Neural cell (in vitro differentiated cells): ENCODE measurements around the gene FGD6. TPM values are rescaled to one million over a fixed set of nuclear protein-coding genes. Genes with fewer than 3 reads are reported as not detected.
"Not testable (repeated sequence)": the region's sequence is repeated elsewhere in the genome, so short reads cannot be mapped to it uniquely, and the experiment has no call there.

Source experiments
- H2AFZ ChIP-seq: fragments of 200-600, 300-800 bp; sonication (generic), shearing (Covaris generic); 2 replicates; pipeline ENCODE4 v1.6.0; 2014; ENCODE audit warnings: low read depth, mild to moderate bottlenecking, antibody characterized with exemption, low read length, moderate library complexity
- H3F3A ChIP-seq: fragments of 200-600 bp; shearing (Covaris generic); 2 replicates; pipeline ENCODE4 v1.6.1; 2016; ENCODE audit warnings: mild to moderate bottlenecking, moderate library complexity, mixed read lengths, antibody characterized with exemption, low read length; ENCODE audit not compliant: insufficient read depth, poor library complexity, severe bottlenecking
- H3K27ac ChIP-seq: fragments of 200-600, 300-800 bp; sonication (generic), shearing (Covaris generic); 2 replicates; pipeline ENCODE4 v1.5.1; 2014; ENCODE audit warnings: mild to moderate bottlenecking, low read length, moderate library complexity
- H3K27me3 ChIP-seq: fragments of 300-800, 200-600 bp; sonication (generic), shearing (Covaris generic); 2 replicates; pipeline ENCODE4 v1.6.0; 2014; ENCODE audit warnings: mild to moderate bottlenecking, low read depth, low read length, moderate library complexity; ENCODE audit not compliant: insufficient read depth
- H3K36me3 ChIP-seq: fragments of 300-800, 200-600 bp; sonication (generic), shearing (Covaris generic); 2 replicates; pipeline ENCODE4 v1.5.1; 2014; ENCODE audit warnings: mild to moderate bottlenecking, antibody characterized with exemption, low read length, moderate library complexity; ENCODE audit not compliant: insufficient read depth
- H3K4me2 ChIP-seq: fragments of 300-800, 200-600 bp; sonication (generic), shearing (Covaris generic); 2 replicates; pipeline ENCODE4 v1.6.0; 2014; ENCODE audit warnings: mild to moderate bottlenecking, low read length
- H3K4me3 ChIP-seq: fragments of 300-800, 200-600 bp; sonication (generic), shearing (Covaris generic); 2 replicates; pipeline ENCODE4 v1.5.1; 2014; ENCODE audit warnings: mild to moderate bottlenecking, low read length, moderate library complexity
- H3K79me2 ChIP-seq: fragments of 200-600 bp; shearing (Covaris generic); replicated peaks from 2 replicates; pipeline ENCODE4 v1.6.0; 2014; ENCODE audit warnings: mild to moderate bottlenecking, low read length, moderate library complexity; ENCODE audit not compliant: insufficient read depth
- H3K9ac ChIP-seq: fragments of 300-800, 200-600 bp; sonication (generic), shearing (Covaris generic); 2 replicates; pipeline ENCODE4 v1.6.1; 2016; ENCODE audit warnings: mild to moderate bottlenecking, low read length, mixed read lengths
- H3K9me2 ChIP-seq: fragments of 200-600 bp; shearing (Covaris generic); 2 replicates; pipeline ENCODE4 v1.6.1; 2016; ENCODE audit warnings: mild to moderate bottlenecking, low read length, mixed read lengths; ENCODE audit not compliant: insufficient read depth
- H3K9me3 ChIP-seq: fragments of 200-600, 300-800 bp; sonication (generic), shearing (Covaris generic); 2 replicates; pipeline ENCODE4 v1.6.1; 2016; ENCODE audit warnings: mild to moderate bottlenecking, mixed run types, low read length, moderate library complexity, mixed read lengths
- H4K20me1 ChIP-seq: fragments of 200-600 bp; shearing (Covaris generic); 2 replicates; pipeline ENCODE4 v1.6.1; 2016; ENCODE audit warnings: mild to moderate bottlenecking, mixed run types; ENCODE audit not compliant: insufficient read depth
- CTCF ChIP-seq: fragments of 450-650 bp; IDR thresholded peaks from 2 replicates; pipeline ENCODE4 v1.5.1; 2014; ENCODE audit warnings: antibody characterized with exemption, mild to moderate bottlenecking, moderate library complexity; ENCODE audit not compliant: poor library complexity, severe bottlenecking
- EP300 ChIP-seq: fragments of 450-650 bp; conservative IDR thresholded peaks from 2 replicates; pipeline ENCODE4 v1.6.1; 2014; ENCODE audit warnings: antibody characterized with exemption, mild to moderate bottlenecking, moderate library complexity; ENCODE audit not compliant: poor library complexity, severe bottlenecking
- EZH2 ChIP-seq: fragments of 200-600, 300-800 bp; shearing (Covaris generic), sonication (generic); IDR thresholded peaks from 2 replicates; pipeline ENCODE4 v1.6.1; 2014; ENCODE audit warnings: antibody characterized with exemption, low read length, borderline replicate concordance, mild to moderate bottlenecking; ENCODE audit not compliant: insufficient read depth, poor library complexity, severe bottlenecking
- MXI1 ChIP-seq: fragments of 450-650 bp; conservative IDR thresholded peaks from 2 replicates; pipeline ENCODE4 v1.6.1; 2014; ENCODE audit warnings: antibody characterized with exemption, mild to moderate bottlenecking; ENCODE audit not compliant: poor library complexity, severe bottlenecking
- POLR2AphosphoS5 ChIP-seq: IDR thresholded peaks from 2 replicates; pipeline ENCODE4 v1.6.1; 2012
- RAD21 ChIP-seq: fragments of 450-650 bp; conservative IDR thresholded peaks from 2 replicates; pipeline ENCODE4 v1.6.1; 2014; ENCODE audit warnings: antibody characterized with exemption, mild to moderate bottlenecking, moderate library complexity
- REST ChIP-seq: IDR thresholded peaks from 2 replicates; pipeline ENCODE4 v1.6.1; 2012; ENCODE audit warnings: borderline replicate concordance
- SMC3 ChIP-seq: fragments of 450-650 bp; conservative IDR thresholded peaks from 2 replicates; pipeline ENCODE4 v1.6.1; 2014; ENCODE audit warnings: antibody characterized with exemption, mild to moderate bottlenecking, moderate library complexity; ENCODE audit not compliant: poor library complexity
- TAF1 ChIP-seq: IDR thresholded peaks from 2 replicates; pipeline ENCODE4 v1.6.1; 2012; ENCODE audit warnings: low read depth
- polyA plus RNA-seq: library from polyadenylated mRNA; depleted of rRNA; stranded (reverse); fragments of >200 nt; gene quantifications from 2 replicates; pipeline ENCODE4 v1.2.3, GENCODE V29; 2014

Gene FGD6
- polyA plus RNA-seq, 1 donor from 2014 or later: 4.6 TPM

- Histone ChIP-seq H4K20me1 (peaks cover 15% of the 10 kb centered on the region), H2AFZ (no peak overlapping the region), H3K9me3 (no peaks in the 10 kb centered on the region), H3K9ac (no peak overlapping the region), H3K27ac (no peak overlapping the region), H3F3A (no peaks in the 10 kb centered on the region), H3K4me3 (no peak overlapping the region), H3K27me3 (no peaks in the 10 kb centered on the region), H3K79me2 (peaks cover 92% of the 10 kb centered on the region), H3K9me2 (no peaks in the 10 kb centered on the region), H3K4me2 (no peak overlapping the region), H3K36me3 (peaks cover 11% of the 10 kb centered on the region)
- TF ChIP-seq SMC3: no peak
- no peak for TF ChIP-seq CTCF
- TF ChIP-seq MXI1: no peak
- no peak for TF ChIP-seq EZH2
- no peak for TF ChIP-seq POLR2AphosphoS5
- no peak for TF ChIP-seq RAD21
- no peak for TF ChIP-seq TAF1
- no peak for TF ChIP-seq REST
- TF ChIP-seq EP300: no peak
These were observed 24.7 kb upstream of the FGD6 start for GRCh38 chr12:95241761-95242506.

GRCh38 chr12:95241138-95241537, 23.9 kb upstream of the FGD6 start:
- peaks cover 90% of the 10 kb centered on the region for H3K79me2 ChIP-seq
- peaks cover 15% of the 10 kb centered on the region for H4K20me1 ChIP-seq
- H3K27ac ChIP-seq, H3K9ac ChIP-seq, H3K4me3 ChIP-seq, H3F3A ChIP-seq, H3K4me2 ChIP-seq, H3K9me2 ChIP-seq, H3K9me3 ChIP-seq, H2AFZ ChIP-seq, H3K27me3 ChIP-seq: not testable (repeated sequence)
- H3K36me3 ChIP-seq: peaks cover 11% of the 10 kb centered on the region
